HG02938 (cell line): ENCODE data around the gene SOX12.

Experiments
- ATAC-seq: cut with Tn5 transposase; IDR thresholded peaks from one replicate; pipeline ENCODE4 v1.9.1; 2021; ENCODE audit warnings: mild to moderate bottlenecking, moderate library complexity; ENCODE audit not compliant: unreplicated experiment

SOX12 gene

DNA sequence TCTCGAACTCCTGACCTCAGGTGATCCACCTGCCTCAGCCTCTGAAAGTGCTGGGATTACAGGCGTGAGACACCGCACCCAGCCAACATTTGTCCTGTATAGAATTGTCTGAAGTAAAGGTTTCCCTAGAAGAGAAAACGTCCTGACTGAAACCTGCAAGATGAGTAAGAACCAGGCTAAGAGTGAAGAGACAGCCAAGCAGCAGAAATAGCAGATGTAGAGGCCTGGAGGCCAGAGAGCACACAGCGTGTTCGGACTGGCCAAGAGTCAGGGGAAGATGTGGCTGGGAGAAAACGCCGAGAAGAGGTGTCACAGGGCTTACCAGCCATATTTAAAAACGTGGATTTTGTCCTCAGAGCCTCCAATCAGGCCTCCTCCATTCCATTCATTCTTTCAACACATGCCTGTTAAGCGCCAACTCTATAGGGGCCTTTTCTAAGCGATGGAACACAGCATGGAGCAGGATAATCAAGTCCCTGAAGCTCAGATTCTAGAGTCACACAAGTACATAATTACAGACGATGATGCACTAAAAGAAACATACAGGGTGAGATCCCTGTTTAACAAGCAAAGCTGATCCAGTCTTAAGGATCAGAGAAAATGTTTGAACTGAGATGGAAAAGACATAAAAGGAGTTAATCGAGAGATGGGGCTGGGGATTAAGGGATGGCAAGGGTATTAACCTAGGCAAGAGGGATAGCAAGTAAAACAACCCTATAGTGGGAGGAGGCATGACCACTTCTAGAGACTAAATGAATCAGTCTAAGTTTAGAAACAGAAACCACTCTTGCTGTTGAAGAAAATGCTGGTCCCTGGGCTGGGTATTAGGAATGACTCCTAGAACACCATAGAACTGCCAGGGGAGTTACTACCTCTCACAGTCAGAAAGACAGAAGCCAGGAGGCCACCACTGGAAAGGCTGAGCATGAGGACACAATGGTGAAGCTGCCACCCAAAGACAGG is 23.2 kb upstream of the SOX12 start:
- ATAC-seq, result no peak

DNA sequence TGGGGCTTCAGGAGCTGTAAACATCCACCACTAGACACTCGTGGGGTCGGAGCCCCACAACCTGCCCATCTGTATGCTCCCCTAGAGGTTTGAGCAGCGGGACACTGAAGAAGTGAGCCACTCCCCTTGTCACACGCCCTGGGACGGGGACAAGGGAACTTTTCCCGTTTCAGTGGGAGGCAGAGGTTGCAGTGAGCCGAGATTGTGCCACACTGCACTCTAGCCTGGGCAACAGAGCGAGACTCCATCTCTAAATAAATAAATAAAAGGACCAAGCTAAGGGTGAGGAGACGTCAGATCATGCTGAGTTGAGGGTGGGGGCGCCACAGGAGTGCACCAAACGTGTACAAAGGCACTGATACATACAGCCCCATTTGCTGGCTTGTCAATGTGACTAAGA is 19.6 kb upstream of the SOX12 start:
- no peak for ATAC-seq

DNA sequence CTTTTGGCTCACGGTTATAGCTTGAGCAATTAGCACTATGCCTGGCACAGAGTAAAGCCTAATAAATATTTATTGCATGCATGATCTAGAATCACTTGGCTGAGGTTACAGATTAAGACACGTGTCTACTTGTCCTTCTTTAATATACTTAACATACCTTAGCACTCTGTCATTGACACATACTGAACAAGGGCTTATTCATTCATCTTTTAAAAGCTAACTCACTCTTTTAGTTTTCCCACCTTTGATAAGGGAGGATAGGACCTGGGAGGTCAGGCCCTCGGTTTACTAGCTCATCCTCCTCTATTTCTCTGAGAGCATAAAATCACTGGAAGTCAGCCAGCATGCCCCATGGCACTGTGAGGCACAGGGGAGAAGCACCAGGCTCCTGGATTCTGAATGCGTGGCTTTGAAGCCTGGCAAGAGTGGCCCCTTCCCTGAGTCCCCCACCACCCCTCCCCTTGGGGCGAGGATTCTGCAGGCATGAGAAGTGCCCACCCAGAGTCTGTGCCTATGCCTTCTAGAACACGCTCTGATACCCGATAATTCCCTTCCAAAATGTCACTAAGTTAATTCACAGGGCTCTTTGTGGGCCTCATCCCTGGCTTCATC is 16.8 kb upstream of the SOX12 start:
- ATAC-seq, result no peak

DNA sequence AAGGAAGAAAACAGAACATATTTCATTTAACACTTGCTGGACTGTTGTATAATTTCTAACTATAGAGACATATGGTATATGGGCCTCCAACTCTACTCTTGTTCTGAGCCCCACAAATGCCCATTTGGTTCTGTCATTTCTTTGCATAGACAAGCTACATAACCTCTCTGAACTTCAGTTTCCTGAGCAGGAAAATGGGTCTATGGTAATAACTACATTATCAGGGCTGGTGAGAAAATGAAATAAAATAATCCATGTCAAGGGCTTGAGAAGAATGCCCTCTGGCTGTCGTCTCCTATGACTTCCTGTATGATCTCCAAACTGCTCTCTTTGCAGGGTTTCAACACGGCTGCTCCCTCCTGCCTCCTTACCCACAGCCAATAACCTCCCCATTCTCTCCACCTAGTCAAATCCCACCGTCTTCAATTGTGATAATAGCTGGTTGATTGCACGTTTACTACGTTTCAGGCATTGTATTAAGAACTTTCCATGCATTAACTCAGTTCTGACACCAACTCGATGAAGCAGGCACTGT is 16.0 kb upstream of the SOX12 start:
- no peak for ATAC-seq

DNA sequence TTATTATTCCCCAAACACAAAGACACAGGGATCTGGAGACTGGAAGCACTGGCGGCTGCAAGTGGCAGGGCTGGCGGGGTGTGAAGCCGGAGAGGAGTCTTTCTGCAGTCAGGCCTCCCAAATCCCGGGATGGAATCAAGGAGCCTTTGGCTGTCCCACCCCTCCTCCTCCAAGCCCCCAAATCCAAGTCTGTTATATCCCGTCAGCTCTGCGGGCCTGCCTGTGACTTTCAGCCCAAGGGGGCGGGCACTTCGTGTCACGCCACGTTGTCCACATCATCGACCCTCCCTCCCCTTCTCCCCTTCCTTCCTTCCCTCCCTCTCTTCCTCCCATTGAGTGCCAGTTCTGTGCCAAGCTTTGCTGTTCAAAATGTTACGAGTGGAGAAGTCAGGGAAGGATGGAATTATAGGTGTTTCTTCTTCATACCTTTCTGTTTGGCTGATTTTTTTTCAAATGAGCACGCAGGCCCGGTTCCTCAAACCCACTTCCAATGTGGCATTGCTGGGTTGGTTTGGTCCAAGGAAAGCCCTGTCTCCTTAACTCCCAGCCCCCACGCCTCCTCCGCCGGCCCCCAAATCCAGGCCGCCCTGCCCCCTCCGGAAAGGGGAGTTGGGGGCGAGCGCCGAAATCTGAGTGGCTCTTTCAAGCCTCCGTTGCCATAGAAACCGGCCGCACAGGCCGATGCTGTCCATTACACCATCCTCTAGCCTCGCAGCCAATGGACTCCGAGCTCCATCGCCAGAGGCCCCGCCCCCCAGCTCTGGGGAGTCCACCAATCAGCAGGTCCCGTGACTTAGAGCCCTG is 15.3 kb upstream of the SOX12 start:
- ATAC-seq, result peak; percentile 96

DNA sequence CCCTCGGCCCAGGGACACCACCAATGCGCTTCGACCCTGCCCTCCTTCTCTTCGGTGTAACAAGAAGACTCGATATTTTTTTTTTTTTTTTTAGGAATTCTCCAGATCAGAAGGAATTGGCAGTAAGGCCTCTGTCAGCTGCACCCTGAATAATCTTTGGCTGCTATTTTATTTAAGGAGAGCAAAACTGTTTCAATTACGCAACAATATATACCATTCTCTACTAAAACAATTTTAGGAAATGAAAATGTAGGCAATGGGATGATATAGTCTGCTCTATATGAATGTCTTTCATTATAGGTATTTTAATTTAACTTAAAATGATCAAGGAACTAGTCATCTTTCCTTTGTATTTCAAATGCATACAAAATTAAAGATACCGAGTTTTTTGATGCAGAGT is 14.7 kb upstream of the SOX12 start:
- ATAC-seq, result no peak

DNA sequence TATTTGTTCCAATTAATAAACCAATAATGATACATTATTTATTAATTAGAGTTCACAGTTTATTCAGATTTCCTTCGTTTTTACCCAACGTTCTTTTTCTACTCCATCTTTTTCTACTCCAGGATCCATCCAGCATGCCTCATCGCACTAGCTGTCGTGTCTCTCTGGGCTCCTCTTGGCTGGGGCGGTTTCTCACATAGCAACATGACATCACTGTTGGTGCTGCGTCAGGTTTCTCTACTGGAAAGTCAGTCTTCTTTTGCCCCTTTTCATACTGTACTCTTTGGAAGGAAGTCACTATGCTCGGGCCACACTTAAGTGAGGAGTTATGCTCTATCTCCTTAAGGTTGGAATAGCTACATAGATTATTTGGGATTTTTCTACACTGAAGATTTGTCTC is 13.7 kb upstream of the SOX12 start:
- ATAC-seq, result no peak

DNA sequence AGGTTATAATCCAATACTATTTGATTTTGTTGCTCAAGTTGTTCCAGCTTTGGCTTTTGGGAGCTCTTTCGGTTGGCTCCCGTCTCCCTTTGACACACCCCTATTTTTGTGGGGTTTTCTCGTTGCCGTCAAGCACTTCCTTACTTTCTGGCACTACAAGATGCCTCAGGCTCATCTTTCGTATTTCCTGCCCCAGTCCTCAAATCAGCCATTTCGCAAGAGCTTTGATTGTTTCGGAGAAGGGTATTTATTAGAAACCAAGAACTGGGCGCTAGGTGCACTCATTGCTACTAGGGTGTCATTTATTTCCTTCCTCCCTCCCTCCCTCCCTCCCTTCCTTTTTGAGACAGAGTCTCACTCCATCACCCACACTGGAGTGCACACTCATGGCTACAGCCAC is 13.3 kb upstream of the SOX12 start:
- ATAC-seq, result no peak

DNA sequence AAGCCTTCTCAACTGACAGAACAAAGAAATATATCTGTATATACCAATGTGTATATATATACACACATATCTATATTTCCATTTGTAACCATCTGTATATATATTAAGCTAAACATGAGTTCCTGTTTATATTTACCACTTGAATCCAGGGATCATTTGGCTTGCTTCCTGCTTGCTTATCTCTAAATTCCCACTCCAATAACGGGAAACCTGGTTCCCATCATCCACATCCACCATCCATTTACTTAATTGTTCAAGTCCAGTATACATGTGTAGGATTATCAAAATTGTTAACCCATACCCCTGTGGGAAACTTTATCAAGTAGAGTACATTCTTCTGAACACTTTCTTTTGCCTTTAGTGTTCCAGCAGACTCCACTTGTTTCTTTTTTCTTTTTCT is 12.5 kb upstream of the SOX12 start:
- no peak for ATAC-seq

DNA sequence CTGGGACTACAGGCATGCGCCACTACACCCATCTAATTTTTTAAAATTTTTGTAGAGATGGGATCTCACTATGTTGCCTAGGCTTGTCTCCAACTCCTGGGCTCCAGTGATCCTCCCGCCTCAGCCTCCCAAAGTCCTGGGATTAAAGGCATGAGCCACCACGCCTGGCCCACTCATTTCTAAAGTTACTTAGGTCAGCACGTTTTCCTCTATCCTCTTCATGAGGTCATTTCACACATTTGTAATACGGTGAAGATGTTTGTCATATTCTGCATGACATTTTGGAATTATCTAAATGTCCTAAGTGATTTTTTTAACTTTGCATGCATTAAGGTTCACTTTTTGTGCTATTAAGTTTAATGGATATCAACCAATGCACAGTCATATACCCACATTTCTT is 11.9 kb upstream of the SOX12 start:
- ATAC-seq, result no peak

DNA sequence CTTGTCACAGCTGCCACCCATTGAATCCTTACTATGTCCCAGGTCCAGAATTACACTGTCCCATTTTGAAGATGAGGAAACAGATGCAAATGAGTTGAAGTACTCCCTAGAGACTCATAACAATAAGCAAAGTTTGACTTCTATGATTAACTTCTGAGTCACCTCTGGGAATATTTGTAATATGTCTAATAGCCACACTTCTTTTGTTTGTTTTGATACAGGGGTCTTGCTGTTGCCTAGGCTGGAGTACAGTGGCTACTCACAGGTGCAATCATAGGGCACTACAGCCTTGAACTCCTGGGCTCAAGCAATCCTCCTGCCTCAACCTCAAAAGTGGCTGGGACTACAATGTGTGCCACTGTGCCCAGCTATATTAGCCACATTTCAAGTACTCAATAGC is 11.4 kb upstream of the SOX12 start:
- ATAC-seq, result no peak

DNA sequence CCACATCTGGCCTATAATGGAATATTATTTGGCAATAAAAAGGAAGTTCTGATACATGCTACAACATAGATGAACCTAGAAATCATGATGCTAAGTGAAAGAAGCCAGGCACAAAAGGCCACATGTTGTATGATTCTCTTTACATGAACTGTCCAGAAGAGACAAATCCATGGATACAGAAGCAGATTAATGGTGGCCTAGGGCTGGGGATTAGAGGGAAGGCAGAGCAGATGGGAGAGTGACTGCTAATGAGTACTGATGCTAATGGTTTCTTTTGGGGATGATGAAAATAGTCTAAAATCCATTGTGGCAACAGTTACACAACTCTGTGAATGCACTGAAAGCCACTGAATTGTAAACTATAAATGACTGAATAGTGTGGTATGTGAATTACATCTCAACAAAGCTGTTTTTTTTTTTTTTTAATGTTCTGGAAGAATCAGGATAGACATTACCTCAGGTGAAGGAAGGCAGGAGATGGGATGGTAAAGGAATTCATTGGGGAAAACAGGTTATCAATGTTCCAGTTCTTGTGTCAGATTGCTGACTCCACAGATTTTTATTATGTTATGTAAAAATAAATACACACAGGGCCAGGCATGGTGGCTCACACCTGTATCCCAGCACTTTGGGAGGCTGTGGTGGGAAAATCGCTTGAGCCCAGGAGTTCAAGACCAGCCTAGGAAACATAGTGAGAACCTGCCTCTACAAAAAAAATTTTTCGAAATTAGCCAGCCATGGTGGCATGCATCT is 8.9 kb upstream of the SOX12 start:
- no peak for ATAC-seq

DNA sequence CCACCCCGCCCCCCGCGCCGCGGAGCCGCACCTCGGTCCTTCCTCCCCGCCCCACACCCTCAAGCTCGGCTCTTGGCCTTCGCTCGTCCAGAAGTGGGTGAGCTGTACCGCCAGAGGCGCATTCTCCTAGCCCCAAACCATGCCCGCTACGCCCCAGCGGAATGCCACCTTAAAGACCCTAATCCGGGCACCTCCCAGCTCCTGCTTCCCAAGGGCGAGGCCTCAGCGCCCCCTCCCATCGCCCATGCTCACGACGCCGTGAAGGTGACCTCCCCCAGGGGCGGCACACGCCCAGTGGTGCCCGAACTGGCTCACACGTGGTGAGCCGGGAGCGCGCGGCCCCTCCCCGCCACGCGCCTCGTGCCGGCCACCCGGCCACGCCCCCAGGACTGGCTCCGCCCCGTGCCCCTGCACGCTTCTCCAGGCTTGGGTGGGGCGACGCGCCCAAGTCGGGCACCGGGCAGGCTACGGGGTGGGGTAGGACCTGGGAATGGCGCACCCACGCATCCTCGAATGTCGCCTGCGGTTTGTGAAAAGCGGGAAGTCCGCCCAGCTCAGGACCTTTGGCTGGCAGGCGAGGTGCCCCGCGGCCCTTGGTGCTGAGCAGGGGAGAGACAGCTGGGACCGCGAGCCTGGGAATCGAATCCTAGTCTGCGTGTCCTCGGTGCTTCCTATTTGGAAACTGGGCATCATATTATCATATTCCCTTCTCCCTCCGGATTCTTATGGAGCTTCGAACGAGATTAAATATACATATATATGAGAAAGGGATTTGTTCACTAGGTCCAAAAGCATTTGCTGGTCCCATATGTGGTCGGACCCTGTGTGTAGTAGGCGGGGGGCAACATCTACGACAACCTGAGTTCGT is 941 bp upstream of the SOX12 start:
- peak; percentile 40 for ATAC-seq

DNA sequence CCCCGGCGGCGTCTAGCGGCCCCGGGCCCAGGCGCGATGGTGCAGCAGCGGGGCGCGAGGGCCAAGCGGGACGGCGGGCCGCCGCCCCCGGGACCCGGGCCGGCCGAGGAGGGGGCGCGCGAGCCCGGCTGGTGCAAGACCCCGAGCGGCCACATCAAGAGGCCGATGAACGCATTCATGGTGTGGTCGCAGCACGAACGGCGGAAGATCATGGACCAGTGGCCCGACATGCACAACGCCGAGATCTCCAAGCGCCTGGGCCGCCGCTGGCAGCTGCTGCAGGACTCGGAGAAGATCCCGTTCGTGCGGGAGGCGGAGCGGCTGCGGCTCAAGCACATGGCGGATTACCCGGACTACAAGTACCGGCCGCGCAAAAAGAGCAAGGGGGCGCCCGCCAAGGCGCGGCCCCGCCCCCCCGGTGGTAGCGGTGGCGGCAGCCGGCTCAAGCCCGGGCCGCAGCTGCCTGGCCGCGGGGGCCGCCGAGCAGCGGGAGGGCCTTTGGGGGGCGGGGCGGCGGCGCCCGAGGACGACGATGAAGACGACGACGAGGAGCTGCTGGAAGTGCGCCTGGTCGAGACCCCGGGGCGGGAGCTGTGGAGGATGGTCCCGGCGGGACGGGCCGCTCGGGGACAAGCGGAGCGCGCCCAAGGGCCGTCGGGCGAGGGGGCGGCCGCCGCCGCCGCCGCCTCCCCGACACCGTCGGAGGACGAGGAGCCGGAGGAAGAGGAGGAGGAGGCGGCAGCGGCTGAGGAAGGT is 715 bp downstream of the SOX12 start:
- ATAC-seq, result peak; percentile 3

DNA sequence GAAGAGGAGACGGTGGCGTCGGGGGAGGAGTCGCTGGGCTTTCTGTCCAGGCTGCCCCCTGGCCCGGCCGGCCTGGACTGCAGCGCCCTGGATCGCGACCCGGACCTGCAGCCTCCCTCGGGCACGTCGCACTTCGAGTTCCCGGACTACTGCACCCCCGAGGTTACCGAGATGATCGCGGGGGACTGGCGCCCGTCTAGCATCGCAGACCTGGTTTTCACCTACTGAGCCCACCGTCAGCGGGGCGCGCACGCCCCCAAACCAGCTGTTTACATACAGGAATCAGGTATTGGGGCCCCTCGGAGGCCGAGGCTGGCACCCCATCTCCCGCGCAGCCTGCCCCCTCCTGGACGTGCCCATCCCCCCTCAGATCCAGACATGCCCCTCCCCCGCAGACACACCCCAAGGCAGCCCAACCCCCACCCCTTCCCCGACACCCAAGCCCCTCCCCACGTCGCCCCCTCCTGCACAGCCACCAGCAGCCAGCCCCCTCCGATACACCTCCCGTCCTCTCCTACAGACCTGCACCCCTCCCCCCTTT is 1.4 kb downstream of the SOX12 start:
- ATAC-seq, result no peak

DNA sequence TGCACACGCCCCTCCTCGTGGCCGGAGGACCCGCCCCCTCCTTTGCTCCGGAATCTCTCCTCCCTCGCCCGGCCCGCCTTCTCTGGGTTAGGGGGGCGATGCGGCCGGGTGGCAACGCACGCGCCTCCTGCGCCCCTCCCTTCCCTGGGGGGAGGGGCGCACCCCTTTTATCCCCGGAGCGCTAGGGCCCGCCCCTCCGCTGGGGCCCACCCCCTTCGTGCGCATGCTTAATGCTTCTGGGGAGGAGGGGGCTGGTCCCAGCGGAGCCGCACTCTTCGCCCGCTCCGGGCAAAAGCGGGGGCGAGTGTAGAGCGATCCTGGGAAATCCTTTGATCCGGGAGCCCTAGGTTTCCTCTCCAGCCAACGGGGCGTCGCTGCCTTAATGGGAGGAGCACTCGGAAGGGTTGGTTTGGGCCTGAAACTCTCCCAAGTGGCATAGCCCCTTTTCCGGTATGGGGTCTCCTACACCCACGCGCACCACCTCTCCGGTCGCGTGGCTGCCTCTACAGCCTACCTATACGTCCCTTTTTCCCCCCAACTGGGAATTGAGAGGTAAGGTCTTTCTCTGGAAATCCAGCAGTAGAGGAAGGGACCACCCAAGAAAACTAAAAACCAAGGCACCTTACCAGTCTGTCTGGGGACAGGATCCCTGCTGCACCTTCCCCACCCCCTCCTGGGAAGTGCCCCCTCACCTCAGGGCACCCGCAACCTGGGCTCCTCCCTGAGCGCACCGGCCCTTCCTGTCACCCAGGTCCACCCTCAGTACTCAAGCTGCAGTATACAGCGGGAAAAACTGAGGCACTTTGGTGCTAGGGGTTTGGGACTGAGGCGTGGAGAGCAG is 2.1 kb downstream of the SOX12 start:
- no peak for ATAC-seq

DNA sequence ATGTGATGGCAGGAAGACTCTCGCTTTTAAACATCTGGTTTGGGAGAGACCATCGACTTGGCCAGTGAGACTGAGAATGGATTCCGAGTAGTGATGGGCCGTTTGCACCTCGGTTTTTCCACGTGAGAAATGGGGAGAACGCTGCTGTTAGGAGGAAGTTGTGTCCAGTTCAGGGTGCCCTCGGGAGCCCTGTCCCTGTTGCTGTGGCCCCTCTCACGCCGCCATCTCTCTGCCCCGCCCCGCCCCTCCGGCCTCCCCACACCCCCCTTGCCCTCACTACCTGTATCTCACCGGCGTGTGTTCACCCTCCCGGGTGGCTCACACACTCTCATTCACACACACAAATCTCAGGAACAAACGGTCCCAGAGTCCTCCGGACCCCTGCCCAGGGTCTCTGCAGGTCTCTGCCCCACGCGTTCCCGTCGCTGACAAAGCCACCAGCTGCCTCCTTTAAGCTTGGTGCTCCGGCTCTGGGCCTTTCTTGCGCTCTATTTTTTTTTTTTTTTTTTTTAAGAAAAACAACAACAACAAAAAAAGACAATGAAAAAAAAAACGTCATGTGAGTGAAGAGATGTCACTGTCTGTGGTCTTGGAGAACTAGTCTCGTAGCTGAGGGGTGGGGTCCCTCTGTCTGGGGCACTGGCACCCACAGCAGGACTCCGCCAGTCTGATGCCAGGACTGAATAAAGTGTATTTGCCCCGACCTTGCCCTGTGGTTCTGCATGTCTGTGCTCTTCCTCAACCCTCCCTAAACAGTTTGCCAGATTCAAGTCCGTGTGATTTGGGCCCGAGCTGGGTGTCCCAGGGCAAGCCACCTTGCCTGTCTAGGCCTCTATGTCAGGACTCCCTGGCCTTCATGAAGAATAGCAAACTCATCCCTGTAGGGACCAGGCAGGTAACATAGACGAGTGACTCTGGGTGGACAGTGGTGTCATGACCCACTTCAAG is 2.9 kb downstream of the SOX12 start:
- ATAC-seq, result no peak
